GM12878 (cell line): ENCODE measurements around the gene GTPBP4. TPM values are rescaled to one million over a fixed set of nuclear protein-coding genes. Genes with fewer than 3 reads are reported as not detected.

ENCODE experiments used
- ATAC-seq: fragments of 200-7000 bp; cut with Tn5 transposase; 3 replicates; pipeline ENCODE4 v1.9.1; 2020; ENCODE audit warnings: mild to moderate bottlenecking, moderate library complexity
- BruUV-seq: library from RNA; stranded (reverse); fragments of 400-500 nt; replicated peaks from 2 replicates; lab custom pipeline; 2021; lab: Mats Ljungman, UMichigan
- CTCF ChIA-PET: fragments of 300-600 bp; sonication (Branson Sonifier 250); formaldehyde crosslinking; extraction: SDS; loops from one replicate; lab custom pipeline; 2021; ENCODE audit warnings: inconsistent platforms; lab: Yijun Ruan, JAX
- POLR2A ChIA-PET: fragments of 350-600 bp; formaldehyde crosslinking; extraction: SDS; loops from one replicate; lab custom pipeline; 2021; ENCODE audit warnings: inconsistent platforms; lab: Charles Lee
- RAD21 ChIA-PET: fragments of 300-600 bp; sonication (Branson Sonifier 250); formaldehyde crosslinking; loops from one replicate; lab custom pipeline; 2023; ENCODE audit warnings: antibody characterized with exemption; ENCODE audit not compliant: unreplicated experiment; lab: Charles Lee
- SMC1A ChIA-PET: fragments of 300-600 bp; sonication (Branson Sonifier 250); formaldehyde crosslinking; loops from one replicate; lab custom pipeline; 2023; ENCODE audit not compliant: unreplicated experiment, uncharacterized antibody; lab: Charles Lee
- DNase-seq: peaks from one replicate; pipeline ENCODE4 v3.0.0-alpha.2; 2011; ENCODE audit warnings: low read depth, low spot score
- FAIRE-seq: peaks from 3 replicates; lab custom pipeline; 2011; peaks lifted over from hg19 to GRCh38; lab: Jason Lieb, UNC
- H2AFZ ChIP-seq: 2 replicates; pipeline ENCODE4 v1.6.0; 2011; ENCODE audit warnings: low read depth, low read length, control low read depth; ENCODE audit not compliant: control insufficient read depth
- H3K27ac ChIP-seq: 2 replicates; pipeline ENCODE4 v1.5.1; 2011; ENCODE audit warnings: control low read depth; ENCODE audit not compliant: control insufficient read depth, insufficient read depth
- H3K27me3 ChIP-seq, 2 experiments: replicated peaks in 1 of 2; 2 replicates each; pipeline versions ENCODE4 v1.6.0 to v1.6.1; 2011; ENCODE audit warnings: low read length in 1 of 2; ENCODE audit not compliant: control insufficient read depth in 2 of 2, insufficient read depth in 2 of 2
- H3K36me3 ChIP-seq, 2 experiments: 2 replicates each; pipeline ENCODE4 v1.5.1; 2011; ENCODE audit warnings: low read length in 1 of 2; ENCODE audit not compliant: control insufficient read depth in 2 of 2, insufficient read depth in 2 of 2
- H3K4me1 ChIP-seq: 2 replicates; pipeline ENCODE4 v1.6.1; 2011; ENCODE audit warnings: mild to moderate bottlenecking, low read length, moderate library complexity, mixed read lengths; ENCODE audit not compliant: control insufficient read depth, insufficient read depth
- H3K4me2 ChIP-seq: 2 replicates; pipeline ENCODE4 v1.6.0; 2011; ENCODE audit warnings: control low read depth; ENCODE audit not compliant: control insufficient read depth, insufficient read depth
- H3K4me3 ChIP-seq: fragments of 200-600 bp; sonication (generic); 2 replicates; pipeline ENCODE4 v1.5.1; 2016
- H3K79me2 ChIP-seq: 2 replicates; pipeline ENCODE4 v1.6.0; 2011; ENCODE audit warnings: low read length; ENCODE audit not compliant: control insufficient read depth, insufficient read depth
- H3K9ac ChIP-seq: 2 replicates; pipeline ENCODE4 v1.8.0; 2011; ENCODE audit warnings: low read length, control low read depth, mixed read lengths; ENCODE audit not compliant: control insufficient read depth, insufficient read depth
- H3K9me3 ChIP-seq: replicated peaks from 3 replicates; pipeline ENCODE4 v1.5.1; 2011; ENCODE audit warnings: mild to moderate bottlenecking, low read length; ENCODE audit not compliant: control insufficient read depth, insufficient read depth
- H4K20me1 ChIP-seq: 2 replicates; pipeline ENCODE4 v1.6.0; 2011; ENCODE audit not compliant: control insufficient read depth, insufficient read depth
- BMI1 ChIP-seq: fragments of 450-650 bp; IDR thresholded peaks from 2 replicates; pipeline ENCODE4 v1.6.1; 2016; ENCODE audit warnings: mild to moderate bottlenecking, moderate library complexity, borderline replicate concordance
- DPF2 ChIP-seq: fragments of 450-650 bp; IDR thresholded peaks from 2 replicates; pipeline ENCODE4 v1.6.1; 2017; ENCODE audit warnings: mild to moderate bottlenecking
- EED ChIP-seq: sonication (generic); IDR thresholded peaks from 2 replicates; pipeline ENCODE4 v1.6.1; 2016; ENCODE audit warnings: antibody characterized with exemption, low read depth
- HDGF ChIP-seq: fragments of 450-650 bp; IDR thresholded peaks from 2 replicates; pipeline ENCODE4 v1.6.1; 2016; ENCODE audit warnings: antibody characterized with exemption
- NFXL1 ChIP-seq: fragments of 450-650 bp; IDR thresholded peaks from 2 replicates; pipeline ENCODE4 v1.6.1; 2017; ENCODE audit warnings: antibody characterized with exemption, mild to moderate bottlenecking, borderline replicate concordance
- SPI1 ChIP-seq: IDR thresholded peaks from 2 replicates; pipeline ENCODE4 v1.6.1; 2011; ENCODE audit warnings: low read depth, mild to moderate bottlenecking, low read length, moderate library complexity, borderline replicate concordance; ENCODE audit not compliant: insufficient read depth
- ZNF217 ChIP-seq: fragments of 450-650 bp; IDR thresholded peaks from 2 replicates; pipeline ENCODE4 v1.6.1; 2017; ENCODE audit warnings: antibody characterized with exemption, mild to moderate bottlenecking
- WGBS: methylation state at CpG from one replicate; pipeline ENCODE4 v1.1.6; 2016; ENCODE audit warnings: low lambda C conversion rate; ENCODE audit not compliant: insufficient replicate concordance, insufficient coverage; ENCODE audit errors: missing lambda C conversion rate; 5-methylcytosine and 5-hydroxymethylcytosine counted together
- in situ Hi-C: fragments of 300-500 bp; cut with MboI; formaldehyde crosslinking; loops from 9 replicates; pipeline ENCODE4 v1.14.3; 2018; ENCODE audit warnings: mixed read lengths
- intact Hi-C: fragments of 100-400 bp; cut with micrococcal nuclease; formaldehyde crosslinking; loops from one replicate; pipeline ENCODE4 v1.14.2; 2022; ENCODE audit not compliant: unreplicated experiment
- polyA plus RNA-seq, 11 experiments: library from polyadenylated mRNA; depleted of rRNA in 4 of 11; unstranded in 6 of 11; stranded (reverse) in 5 of 11; fragments of >200 nt; fragmentation: Nextera tagmentation in 4 of 11; fragmentation: Illumina TruSeq in 1 of 11; extraction: Ambion mirVana in 4 of 11; extraction: Trizol in 1 of 11; gene quantifications; 1 replicate in 1 of 11; 2 replicates in 10 of 11; pipeline versions ENCODE4 v1.2.1 to v1.2.3, GENCODE V29; 2011 to 2016; ENCODE audit warnings: inconsistent platforms in 2 of 11, missing spikeins in 2 of 11, low read depth in 1 of 11
- total RNA-seq, 4 experiments: library from RNA; depleted of rRNA in 3 of 4; stranded (reverse); fragments of >200 nt in 3 of 4; fragmentation: Illumina TruSeq in 1 of 4; extraction: Trizol in 1 of 4; gene quantifications; 2 replicates each; pipeline versions ENCODE4 v1.2.1 to v1.2.3, GENCODE V29; 2013 to 2021
- TF ChIP-seq, protein P1 (sequence below): fragments of 450-650 bp; IDR thresholded peaks from 2 replicates; pipeline ENCODE4 v1.6.1; 2017; ENCODE audit warnings: antibody characterized with exemption, mild to moderate bottlenecking, moderate library complexity
- TF ChIP-seq, protein P2 (sequence below): fragments of 450-650 bp; formaldehyde crosslinking; IDR thresholded peaks from 2 replicates; pipeline ENCODE4 v1.5.0; 2022; ENCODE audit warnings: mild to moderate bottlenecking, missing genetic modification characterization

The GTPBP4 gene
- total and polyA plus RNA-seq, 10 of the 15 experiments (the other 5 are each of a cell fraction or from before 2014, with no cell fraction given), result 58.5 to 118 (median 71.4) TPM

DNA sequence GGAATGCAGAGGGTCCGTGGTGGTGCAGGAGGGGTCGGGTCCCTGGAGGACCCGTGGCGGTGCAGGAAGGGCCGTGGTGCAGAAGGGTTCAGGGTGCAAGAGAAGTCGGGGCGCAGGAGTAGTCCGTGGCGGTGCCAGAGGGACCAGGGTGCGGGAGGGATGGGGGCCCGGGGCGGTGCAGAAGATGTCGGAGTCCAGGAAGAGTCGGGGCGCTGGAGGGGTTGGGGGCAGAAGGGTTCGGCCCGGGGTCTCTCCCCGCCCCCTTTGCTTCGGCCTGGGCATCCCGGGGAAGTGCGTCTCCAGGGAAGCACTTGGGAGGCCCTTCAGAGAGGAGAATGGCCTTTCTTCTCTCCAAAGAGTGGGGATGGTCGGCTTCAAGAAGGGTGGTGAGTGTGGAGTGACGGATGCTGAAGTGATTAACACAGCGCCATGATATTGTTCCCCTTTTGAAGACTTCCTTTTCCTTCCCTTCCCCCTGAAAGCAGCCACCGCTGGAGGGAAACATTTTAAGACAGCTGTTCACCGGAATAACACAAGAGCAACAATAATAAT lies 68.9 kb downstream of the GTPBP4 start:
- no peak for FAIRE-seq
- peak overlapping the region; percentile 89 for H3K9ac ChIP-seq
- peaks cover 0 to 15% of the 10 kb centered on the region in 2 experiments; a peak in 1 of 4 replicates for H3K36me3 ChIP-seq
- peaks cover 21% of the 10 kb centered on the region for H3K4me1 ChIP-seq
- H3K79me2 ChIP-seq, result peaks cover 86% of the 10 kb centered on the region
- H3K9me3 ChIP-seq, result no peaks in the 10 kb centered on the region
- WGBS, result 1% methylated on average over 23 of the region's 26 CpGs
- no peak for DNase-seq
- SMC1A ChIA-PET, result interaction anchor here (0.8 to 1.5 kb wide), 4 partner anchors 9 to 24 kb away, joined by 3 to 6 read pairs (median 4); no protein-coding TSS in a partner anchor
- POLR2A ChIA-PET, result interaction anchor here (1.0 to 1.8 kb wide), 4 partner anchors 8 to 128 kb away, joined by 3 to 14 read pairs (median 4); partner anchors contain the start of gene IDI1
- CTCF ChIA-PET, result interaction anchor here (0.7 to 1.4 kb wide), 4 partner anchors 8 to 678 kb away, joined by 3 to 6 read pairs (median 3); partner anchors contain the start of gene IDI1
- RAD21 ChIA-PET, result interaction anchor here (1.0 kb wide), 1 partner anchor 12 kb away, joined by 3 read pairs; no protein-coding TSS in a partner anchor
- H4K20me1 ChIP-seq, result no peaks in the 10 kb centered on the region
- BruUV-seq, result no TSS peak
- ATAC-seq, result peak; percentile 40
- H3K27me3 ChIP-seq, result no peaks in the 10 kb centered on the region
- in situ Hi-C loops (no loop called here), intact Hi-C loops (no loop called here)
- peak overlapping the region; percentile 85 for H3K27ac ChIP-seq
- TF ChIP-seq HDGF, result 0 out of 2 replicates have a peak, but pooled peaks have one; percentile 4
- no peak for TF ChIP-seq BMI1
- TF ChIP-seq SPI1, result peak; percentile 20; the same call in 1 of the 2 replicates
- H3K4me3 ChIP-seq, result peak overlapping the region; percentile 89
- H3K4me2 ChIP-seq, result peak overlapping the region; percentile 87
- H2AFZ ChIP-seq, result peak overlapping the region; percentile 89

DNA sequence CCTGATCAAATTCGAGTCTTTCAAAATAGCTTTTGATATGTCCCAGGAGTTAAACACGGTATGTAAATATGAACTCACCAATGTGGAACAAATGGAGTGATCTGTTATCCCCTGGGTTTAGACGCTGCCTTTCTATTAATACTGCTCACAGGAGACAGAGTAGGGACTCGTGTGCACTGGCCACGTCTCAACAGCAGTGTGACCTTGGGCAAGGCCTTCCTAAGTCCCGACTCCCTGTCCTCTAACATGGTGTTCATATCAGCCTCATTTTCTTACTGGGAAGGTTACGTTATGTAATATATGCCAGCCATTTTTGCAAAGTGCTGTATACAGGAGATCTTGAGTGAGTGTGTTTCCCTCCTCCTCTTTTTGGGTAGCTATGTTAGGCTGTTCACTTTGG lies 69.8 kb downstream of the GTPBP4 start:
- H3K27ac ChIP-seq, result peak overlapping the region; percentile 85
- FAIRE-seq, result no peak
- TF ChIP-seq NFXL1 (no peak), DPF2 (no peak), ZNF217 (no peak), EED (no peak)
- TF ChIP-seq, protein P1, sequence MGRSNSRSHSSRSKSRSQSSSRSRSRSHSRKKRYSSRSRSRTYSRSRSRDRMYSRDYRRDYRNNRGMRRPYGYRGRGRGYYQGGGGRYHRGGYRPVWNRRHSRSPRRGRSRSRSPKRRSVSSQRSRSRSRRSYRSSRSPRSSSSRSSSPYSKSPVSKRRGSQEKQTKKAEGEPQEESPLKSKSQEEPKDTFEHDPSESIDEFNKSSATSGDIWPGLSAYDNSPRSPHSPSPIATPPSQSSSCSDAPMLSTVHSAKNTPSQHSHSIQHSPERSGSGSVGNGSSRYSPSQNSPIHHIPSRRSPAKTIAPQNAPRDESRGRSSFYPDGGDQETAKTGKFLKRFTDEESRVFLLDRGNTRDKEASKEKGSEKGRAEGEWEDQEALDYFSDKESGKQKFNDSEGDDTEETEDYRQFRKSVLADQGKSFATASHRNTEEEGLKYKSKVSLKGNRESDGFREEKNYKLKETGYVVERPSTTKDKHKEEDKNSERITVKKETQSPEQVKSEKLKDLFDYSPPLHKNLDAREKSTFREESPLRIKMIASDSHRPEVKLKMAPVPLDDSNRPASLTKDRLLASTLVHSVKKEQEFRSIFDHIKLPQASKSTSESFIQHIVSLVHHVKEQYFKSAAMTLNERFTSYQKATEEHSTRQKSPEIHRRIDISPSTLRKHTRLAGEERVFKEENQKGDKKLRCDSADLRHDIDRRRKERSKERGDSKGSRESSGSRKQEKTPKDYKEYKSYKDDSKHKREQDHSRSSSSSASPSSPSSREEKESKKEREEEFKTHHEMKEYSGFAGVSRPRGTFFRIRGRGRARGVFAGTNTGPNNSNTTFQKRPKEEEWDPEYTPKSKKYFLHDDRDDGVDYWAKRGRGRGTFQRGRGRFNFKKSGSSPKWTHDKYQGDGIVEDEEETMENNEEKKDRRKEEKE, result no peak
- TF ChIP-seq, protein P2, sequence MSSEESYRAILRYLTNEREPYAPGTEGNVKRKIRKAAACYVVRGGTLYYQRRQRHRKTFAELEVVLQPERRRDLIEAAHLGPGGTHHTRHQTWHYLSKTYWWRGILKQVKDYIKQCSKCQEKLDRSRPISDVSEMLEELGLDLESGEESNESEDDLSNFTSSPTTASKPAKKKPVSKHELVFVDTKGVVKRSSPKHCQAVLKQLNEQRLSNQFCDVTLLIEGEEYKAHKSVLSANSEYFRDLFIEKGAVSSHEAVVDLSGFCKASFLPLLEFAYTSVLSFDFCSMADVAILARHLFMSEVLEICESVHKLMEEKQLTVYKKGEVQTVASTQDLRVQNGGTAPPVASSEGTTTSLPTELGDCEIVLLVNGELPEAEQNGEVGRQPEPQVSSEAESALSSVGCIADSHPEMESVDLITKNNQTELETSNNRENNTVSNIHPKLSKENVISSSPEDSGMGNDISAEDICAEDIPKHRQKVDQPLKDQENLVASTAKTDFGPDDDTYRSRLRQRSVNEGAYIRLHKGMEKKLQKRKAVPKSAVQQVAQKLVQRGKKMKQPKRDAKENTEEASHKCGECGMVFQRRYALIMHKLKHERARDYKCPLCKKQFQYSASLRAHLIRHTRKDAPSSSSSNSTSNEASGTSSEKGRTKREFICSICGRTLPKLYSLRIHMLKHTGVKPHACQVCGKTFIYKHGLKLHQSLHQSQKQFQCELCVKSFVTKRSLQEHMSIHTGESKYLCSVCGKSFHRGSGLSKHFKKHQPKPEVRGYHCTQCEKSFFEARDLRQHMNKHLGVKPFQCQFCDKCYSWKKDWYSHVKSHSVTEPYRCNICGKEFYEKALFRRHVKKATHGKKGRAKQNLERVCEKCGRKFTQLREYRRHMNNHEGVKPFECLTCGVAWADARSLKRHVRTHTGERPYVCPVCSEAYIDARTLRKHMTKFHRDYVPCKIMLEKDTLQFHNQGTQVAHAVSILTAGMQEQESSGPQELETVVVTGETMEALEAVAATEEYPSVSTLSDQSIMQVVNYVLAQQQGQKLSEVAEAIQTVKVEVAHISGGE, result no peak

More for the DNA sequence above, 69.8 kb downstream of the GTPBP4 start:
- CTCF ChIA-PET, result interaction anchor here (1.0 to 1.4 kb wide), 3 partner anchors 9 to 71 kb away, joined by 3 to 6 read pairs (median 3); partner anchors contain the start of gene IDI1
- BruUV-seq, result no TSS peak
- Histone ChIP-seq H3K4me1 (peaks cover 21% of the 10 kb centered on the region), H3K27me3 (no peaks in the 10 kb centered on the region), H3K79me2 (peaks cover 79% of the 10 kb centered on the region), H3K4me3 (peak overlapping the region; percentile 89), H3K4me2 (peak overlapping the region; percentile 87), H4K20me1 (no peaks in the 10 kb centered on the region), H3K9me3 (no peaks in the 10 kb centered on the region), H2AFZ (no peak overlapping the region), H3K36me3 (peaks cover 0 to 15% of the 10 kb centered on the region in 2 experiments; a peak in 1 of 4 replicates), H3K9ac (peak overlapping the region; percentile 89)
- WGBS, result 39% methylated on average over 7 of the region's 7 CpGs
- RAD21 ChIA-PET, result interaction anchor here (1.0 kb wide), 1 partner anchor 13 kb away, joined by 3 read pairs; no protein-coding TSS in a partner anchor
- intact Hi-C loops, result no loop called here
- no peak for DNase-seq
- SMC1A ChIA-PET, result interaction anchor here (0.6 to 1.5 kb wide), 5 partner anchors 10 to 227 kb away, joined by 3 to 6 read pairs (median 4); no protein-coding TSS in a partner anchor
- POLR2A ChIA-PET, result interaction anchor here (1.0 to 1.8 kb wide), 3 partner anchors 9 to 129 kb away, joined by 4 to 14 read pairs (median 5); partner anchors contain the start of gene IDI1
- no peak for ATAC-seq
- in situ Hi-C loops, result no loop called here
